GM12872 (cell line): ENCODE results near the gene ZNRF3.

Experiments
- CTCF ChIP-seq: IDR thresholded peaks from 3 replicates; pipeline ENCODE4 v1.5.1; 2011; ENCODE audit warnings: low read depth, mild to moderate bottlenecking, low read length, moderate library complexity; ENCODE audit not compliant: insufficient read depth

The ZNRF3 gene

GRCh38 chr22:28947125-28947524 lies 63.8 kb downstream of the ZNRF3 start:
- no peak for TF ChIP-seq CTCF

GRCh38 chr22:28948424-28948823 lies 65.1 kb downstream of the ZNRF3 start:
- TF ChIP-seq CTCF = no peak

GRCh38 chr22:28949788-28950187 lies 66.4 kb downstream of the ZNRF3 start:
- no peak for TF ChIP-seq CTCF

GRCh38 chr22:28950617-28951411 lies 67.4 kb downstream of the ZNRF3 start:
- TF ChIP-seq CTCF = peak; percentile 12; the same call in 1 of the 3 replicates

- no peak for TF ChIP-seq CTCF
Observed at GRCh38 chr22:28951530-28951929, 68.2 kb downstream of the ZNRF3 start.

GRCh38 chr22:28951969-28952521 lies 68.7 kb downstream of the ZNRF3 start:
- TF ChIP-seq CTCF = no peak

- TF ChIP-seq CTCF = no peak
Observed at GRCh38 chr22:28952857-28953256, 69.5 kb downstream of the ZNRF3 start.
